ENCODE data around the gene GNG12.

DNA sequence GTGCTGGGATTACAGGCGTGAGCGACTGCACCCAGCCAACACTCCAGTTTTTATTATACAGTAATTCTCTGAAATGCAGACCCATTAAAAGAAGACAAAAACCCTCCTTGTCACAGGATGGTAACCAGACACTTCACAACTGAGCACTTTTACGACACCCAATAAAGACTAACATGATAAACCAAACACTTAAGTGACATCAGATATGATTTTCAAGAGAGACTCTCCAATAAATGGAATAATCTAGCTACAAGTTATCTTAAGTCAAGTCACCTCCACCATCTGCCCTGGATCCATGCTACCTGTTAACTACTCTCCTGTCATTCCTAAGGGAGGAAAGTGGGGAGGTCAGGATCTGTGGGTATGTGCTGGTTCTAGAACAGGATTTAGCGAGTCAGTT, 5.6 kb downstream of the GNG12 start:
- TF ChIP-seq, protein P1, sequence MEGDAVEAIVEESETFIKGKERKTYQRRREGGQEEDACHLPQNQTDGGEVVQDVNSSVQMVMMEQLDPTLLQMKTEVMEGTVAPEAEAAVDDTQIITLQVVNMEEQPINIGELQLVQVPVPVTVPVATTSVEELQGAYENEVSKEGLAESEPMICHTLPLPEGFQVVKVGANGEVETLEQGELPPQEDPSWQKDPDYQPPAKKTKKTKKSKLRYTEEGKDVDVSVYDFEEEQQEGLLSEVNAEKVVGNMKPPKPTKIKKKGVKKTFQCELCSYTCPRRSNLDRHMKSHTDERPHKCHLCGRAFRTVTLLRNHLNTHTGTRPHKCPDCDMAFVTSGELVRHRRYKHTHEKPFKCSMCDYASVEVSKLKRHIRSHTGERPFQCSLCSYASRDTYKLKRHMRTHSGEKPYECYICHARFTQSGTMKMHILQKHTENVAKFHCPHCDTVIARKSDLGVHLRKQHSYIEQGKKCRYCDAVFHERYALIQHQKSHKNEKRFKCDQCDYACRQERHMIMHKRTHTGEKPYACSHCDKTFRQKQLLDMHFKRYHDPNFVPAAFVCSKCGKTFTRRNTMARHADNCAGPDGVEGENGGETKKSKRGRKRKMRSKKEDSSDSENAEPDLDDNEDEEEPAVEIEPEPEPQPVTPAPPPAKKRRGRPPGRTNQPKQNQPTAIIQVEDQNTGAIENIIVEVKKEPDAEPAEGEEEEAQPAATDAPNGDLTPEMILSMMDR (IDR thresholded peaks at IDR 0.05): no peak
- TF ChIP-seq EP300 (IDR thresholded peaks at IDR 0.05) (no peak), POLR2A (IDR thresholded peaks at IDR 0.05) (no peak), POLR2AphosphoS5 (IDR thresholded peaks at IDR 0.05) (no peak)
